ENCODE results near the gene TSPAN9. TPM values are rescaled to one million over a fixed set of nuclear protein-coding genes. Genes with fewer than 3 reads are reported as not detected.

TSPAN9 gene
- total and polyA plus RNA-seq, 10 of the 15 experiments (the other 5 are each of a cell fraction or from before 2014, with no cell fraction given): 0.03 to 1.0 (median 0.12) TPM; not detected in 5

DNA sequence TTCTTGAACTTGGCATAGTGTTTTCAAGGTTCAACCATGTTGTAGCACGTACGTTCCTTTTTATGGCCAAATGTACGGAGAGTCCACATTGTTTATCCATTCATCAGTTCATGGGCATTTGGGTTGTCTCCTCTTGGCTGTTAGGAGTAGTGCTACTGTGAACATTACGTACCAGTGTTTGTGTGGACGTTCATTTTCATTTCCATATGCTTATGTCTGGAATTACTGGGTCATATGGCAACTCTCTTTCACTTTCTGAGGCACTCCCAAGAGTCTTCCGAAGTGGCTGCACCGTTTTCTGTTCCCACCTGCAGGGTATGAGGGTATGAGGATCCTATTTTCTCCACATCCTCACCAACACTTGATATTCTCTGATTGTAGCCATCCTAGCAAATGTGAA, 49.1 kb upstream of the TSPAN9 start:
- DNase-seq (ENCODE audit: low read depth, low spot score) (no peak), FAIRE-seq (no peak), ATAC-seq (no peak)
- Histone ChIP-seq H3K27ac (ENCODE audit: control insufficient read depth, insufficient read depth) (no peak overlapping the region), H3K27me3 (replicated peaks in 1 of 2; ENCODE audit: control insufficient read depth in 2 of 2, insufficient read depth in 2 of 2, low read length in 1 of 2) (no peaks in the 10 kb centered on the region), H3K4me3 (no peak overlapping the region), H3K9ac (ENCODE audit: control insufficient read depth, insufficient read depth, low read length) (no peak overlapping the region), H3K4me2 (ENCODE audit: control insufficient read depth, insufficient read depth) (no peak overlapping the region), H3K4me1 (ENCODE audit: control insufficient read depth, insufficient read depth, low read length) (no peaks in the 10 kb centered on the region), H3K79me2 (ENCODE audit: control insufficient read depth, insufficient read depth, low read length) (no peaks in the 10 kb centered on the region), H2AFZ (ENCODE audit: control insufficient read depth, low read depth, low read length) (no peak overlapping the region), H4K20me1 (ENCODE audit: control insufficient read depth, insufficient read depth) (no peaks in the 10 kb centered on the region), H3K9me3 (replicated peaks; ENCODE audit: control insufficient read depth, insufficient read depth, low read length) (no peaks in the 10 kb centered on the region), H3K36me3 (ENCODE audit: control insufficient read depth in 2 of 2, insufficient read depth in 2 of 2, low read length in 1 of 2) (no peaks in the 10 kb centered on the region)
- RAD21 ChIA-PET (ENCODE audit: unreplicated experiment): no interaction called here
- TF ChIP-seq SUZ12 (IDR thresholded peaks at IDR 0.05; ENCODE audit: unreplicated experiment) (no peak), CREB1 (IDR thresholded peaks at IDR 0.05; ENCODE audit: low read depth) (no peak), ASH2L (IDR thresholded peaks at IDR 0.05; ENCODE audit: borderline replicate concordance, low read depth) (no peak), RCOR1 (conservative IDR thresholded peaks at IDR 0.05; ENCODE audit: low read depth, low read length) (no peak)
- TF ChIP-seq, protein P1, sequence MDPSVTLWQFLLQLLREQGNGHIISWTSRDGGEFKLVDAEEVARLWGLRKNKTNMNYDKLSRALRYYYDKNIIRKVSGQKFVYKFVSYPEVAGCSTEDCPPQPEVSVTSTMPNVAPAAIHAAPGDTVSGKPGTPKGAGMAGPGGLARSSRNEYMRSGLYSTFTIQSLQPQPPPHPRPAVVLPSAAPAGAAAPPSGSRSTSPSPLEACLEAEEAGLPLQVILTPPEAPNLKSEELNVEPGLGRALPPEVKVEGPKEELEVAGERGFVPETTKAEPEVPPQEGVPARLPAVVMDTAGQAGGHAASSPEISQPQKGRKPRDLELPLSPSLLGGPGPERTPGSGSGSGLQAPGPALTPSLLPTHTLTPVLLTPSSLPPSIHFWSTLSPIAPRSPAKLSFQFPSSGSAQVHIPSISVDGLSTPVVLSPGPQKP (IDR thresholded peaks at IDR 0.05; ENCODE audit: low read depth, low read length): no peak
- TF ChIP-seq, protein P2, sequence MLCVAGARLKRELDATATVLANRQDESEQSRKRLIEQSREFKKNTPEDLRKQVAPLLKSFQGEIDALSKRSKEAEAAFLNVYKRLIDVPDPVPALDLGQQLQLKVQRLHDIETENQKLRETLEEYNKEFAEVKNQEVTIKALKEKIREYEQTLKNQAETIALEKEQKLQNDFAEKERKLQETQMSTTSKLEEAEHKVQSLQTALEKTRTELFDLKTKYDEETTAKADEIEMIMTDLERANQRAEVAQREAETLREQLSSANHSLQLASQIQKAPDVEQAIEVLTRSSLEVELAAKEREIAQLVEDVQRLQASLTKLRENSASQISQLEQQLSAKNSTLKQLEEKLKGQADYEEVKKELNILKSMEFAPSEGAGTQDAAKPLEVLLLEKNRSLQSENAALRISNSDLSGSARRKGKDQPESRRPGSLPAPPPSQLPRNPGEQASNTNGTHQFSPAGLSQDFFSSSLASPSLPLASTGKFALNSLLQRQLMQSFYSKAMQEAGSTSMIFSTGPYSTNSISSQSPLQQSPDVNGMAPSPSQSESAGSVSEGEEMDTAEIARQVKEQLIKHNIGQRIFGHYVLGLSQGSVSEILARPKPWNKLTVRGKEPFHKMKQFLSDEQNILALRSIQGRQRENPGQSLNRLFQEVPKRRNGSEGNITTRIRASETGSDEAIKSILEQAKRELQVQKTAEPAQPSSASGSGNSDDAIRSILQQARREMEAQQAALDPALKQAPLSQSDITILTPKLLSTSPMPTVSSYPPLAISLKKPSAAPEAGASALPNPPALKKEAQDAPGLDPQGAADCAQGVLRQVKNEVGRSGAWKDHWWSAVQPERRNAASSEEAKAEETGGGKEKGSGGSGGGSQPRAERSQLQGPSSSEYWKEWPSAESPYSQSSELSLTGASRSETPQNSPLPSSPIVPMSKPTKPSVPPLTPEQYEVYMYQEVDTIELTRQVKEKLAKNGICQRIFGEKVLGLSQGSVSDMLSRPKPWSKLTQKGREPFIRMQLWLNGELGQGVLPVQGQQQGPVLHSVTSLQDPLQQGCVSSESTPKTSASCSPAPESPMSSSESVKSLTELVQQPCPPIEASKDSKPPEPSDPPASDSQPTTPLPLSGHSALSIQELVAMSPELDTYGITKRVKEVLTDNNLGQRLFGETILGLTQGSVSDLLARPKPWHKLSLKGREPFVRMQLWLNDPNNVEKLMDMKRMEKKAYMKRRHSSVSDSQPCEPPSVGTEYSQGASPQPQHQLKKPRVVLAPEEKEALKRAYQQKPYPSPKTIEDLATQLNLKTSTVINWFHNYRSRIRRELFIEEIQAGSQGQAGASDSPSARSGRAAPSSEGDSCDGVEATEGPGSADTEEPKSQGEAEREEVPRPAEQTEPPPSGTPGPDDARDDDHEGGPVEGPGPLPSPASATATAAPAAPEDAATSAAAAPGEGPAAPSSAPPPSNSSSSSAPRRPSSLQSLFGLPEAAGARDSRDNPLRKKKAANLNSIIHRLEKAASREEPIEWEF (IDR thresholded peaks at IDR 0.05; ENCODE audit: insufficient replicate concordance, low read depth, low read length): no peak
- CTCF ChIA-PET: no interaction called here
- BruUV-seq (replicated peaks): no TSS peak
- SMC1A ChIA-PET (ENCODE audit: uncharacterized antibody, unreplicated experiment): no interaction called here
- intact Hi-C loops (cut with micrococcal nuclease; ENCODE audit: unreplicated experiment): no loop called here
- POLR2A ChIA-PET: no interaction called here
- in situ Hi-C loops (cut with MboI): no loop called here
- 53% methylated on average over 7 of the region's 7 CpGs for WGBS (ENCODE audit: insufficient coverage, insufficient replicate concordance, low lambda C conversion rate, missing lambda C conversion rate)
